ENCODE data around the gene MMS19. TPM values are rescaled to one million over a fixed set of nuclear protein-coding genes. Genes with fewer than 3 reads are reported as not detected.
A peak's percentile ranks its signal among the peaks of the same experiment; 100 is the strongest.

MMS19 gene
- total RNA-seq, 4 donors from 2014 or later, result 56.1 to 70.0 (median 65.0) TPM

DNA sequence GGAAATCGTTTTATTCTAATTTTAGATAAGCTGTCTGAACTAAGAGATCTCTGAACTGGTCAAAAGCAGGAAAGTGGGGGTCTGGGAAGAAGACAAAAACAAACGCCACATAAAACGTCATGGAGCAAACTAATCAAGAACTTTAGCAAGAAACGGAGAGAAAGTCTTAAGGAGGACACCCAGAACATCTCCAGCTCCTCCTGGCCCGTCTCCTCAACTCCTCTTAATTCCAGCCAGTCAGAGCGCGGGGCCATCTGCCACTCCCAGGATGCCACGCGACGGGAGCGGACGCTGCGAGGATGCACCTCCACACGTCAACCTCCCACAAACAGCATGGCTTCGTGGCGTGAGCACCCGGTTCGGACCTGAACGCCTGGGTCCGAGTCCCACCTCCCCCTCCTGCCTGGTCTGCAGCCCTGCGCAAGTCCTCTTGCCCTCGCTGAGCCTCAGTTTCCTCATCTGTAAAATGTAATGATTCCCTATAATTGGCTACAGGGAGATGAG, 598 bp downstream of the MMS19 start:
- Histone ChIP-seq H3K36me3 (no peaks in the 10 kb centered on the region), H3K4me1 (peaks cover 46% of the 10 kb centered on the region in 2 donors), H3K27ac (peak overlapping the region; percentile 94 to 100 (median 96)), H3K9me3 (no peaks in the 10 kb centered on the region), H3K27me3 (no peaks in the 10 kb centered on the region), H3K4me3 (peak overlapping the region; percentile 75 to 100 (median 88))
- DNase-seq (peak; percentile 83 to 88), ATAC-seq (peak; percentile 59 to 69)
- in situ Hi-C loops (cut with MboI; ENCODE audit: low sequenced_read_pairs in 4 of 4), result no loop called here
- intact Hi-C loops (cut with DNase I; ENCODE audit: low total_unique reads), result loop anchor here (2.0 to 5.0 kb wide), 5 partner anchors 45 to 1935 kb away; partner anchors contain the start of genes AVPI1, EXOSC1, GOT1 and PI4K2A
- TF ChIP-seq, protein P1, sequence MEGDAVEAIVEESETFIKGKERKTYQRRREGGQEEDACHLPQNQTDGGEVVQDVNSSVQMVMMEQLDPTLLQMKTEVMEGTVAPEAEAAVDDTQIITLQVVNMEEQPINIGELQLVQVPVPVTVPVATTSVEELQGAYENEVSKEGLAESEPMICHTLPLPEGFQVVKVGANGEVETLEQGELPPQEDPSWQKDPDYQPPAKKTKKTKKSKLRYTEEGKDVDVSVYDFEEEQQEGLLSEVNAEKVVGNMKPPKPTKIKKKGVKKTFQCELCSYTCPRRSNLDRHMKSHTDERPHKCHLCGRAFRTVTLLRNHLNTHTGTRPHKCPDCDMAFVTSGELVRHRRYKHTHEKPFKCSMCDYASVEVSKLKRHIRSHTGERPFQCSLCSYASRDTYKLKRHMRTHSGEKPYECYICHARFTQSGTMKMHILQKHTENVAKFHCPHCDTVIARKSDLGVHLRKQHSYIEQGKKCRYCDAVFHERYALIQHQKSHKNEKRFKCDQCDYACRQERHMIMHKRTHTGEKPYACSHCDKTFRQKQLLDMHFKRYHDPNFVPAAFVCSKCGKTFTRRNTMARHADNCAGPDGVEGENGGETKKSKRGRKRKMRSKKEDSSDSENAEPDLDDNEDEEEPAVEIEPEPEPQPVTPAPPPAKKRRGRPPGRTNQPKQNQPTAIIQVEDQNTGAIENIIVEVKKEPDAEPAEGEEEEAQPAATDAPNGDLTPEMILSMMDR (IDR thresholded peaks at IDR 0.05 in 4 of 5, conservative IDR thresholded peaks at IDR 0.05 in 1 of 5), result no peak
- TF ChIP-seq POLR2A (IDR thresholded peaks at IDR 0.05), result no peak

DNA sequence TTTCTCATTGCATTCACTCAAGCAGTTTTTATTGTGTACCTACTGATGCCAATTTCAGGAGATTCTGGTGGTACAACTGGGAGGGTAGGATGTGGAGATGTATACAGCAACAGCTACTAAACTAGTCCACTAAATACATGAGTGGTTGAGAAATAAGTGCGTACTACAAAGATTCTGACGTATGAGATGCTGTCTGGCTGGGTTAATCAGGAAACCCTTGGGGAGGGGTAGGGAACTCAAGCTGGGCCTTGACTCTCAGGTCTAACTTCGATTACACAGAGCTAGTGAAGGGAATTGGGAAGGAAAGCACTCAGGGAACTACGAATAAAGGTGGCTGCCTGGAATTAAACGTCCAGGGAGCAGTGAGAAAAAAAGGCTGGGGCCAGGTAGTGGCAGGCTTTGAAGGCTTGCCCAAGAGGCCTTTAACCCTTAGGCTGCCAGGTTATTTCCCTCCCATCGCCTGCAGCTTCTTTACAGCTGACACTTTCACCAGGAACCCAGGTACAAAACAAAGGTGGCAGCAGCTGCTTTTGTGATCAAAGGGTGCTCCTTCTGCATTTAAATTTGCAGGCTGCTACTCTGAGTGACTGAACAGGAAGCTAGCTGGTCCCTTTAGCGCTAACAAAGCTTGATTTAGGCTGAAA, 3.2 kb downstream of the MMS19 start:
- Histone ChIP-seq H3K27ac (peak overlapping the region; percentile 42 to 61 (median 57)), H3K4me3 (no peak overlapping the region), H3K36me3 (no peaks in the 10 kb centered on the region), H3K27me3 (no peaks in the 10 kb centered on the region), H3K4me1 (peaks cover 54% of the 10 kb centered on the region in 2 donors), H3K9me3 (no peaks in the 10 kb centered on the region)
- ATAC-seq (no peak), DNase-seq (no peak)
- TF ChIP-seq, protein P1 (IDR thresholded peaks at IDR 0.05 in 4 of 5, conservative IDR thresholded peaks at IDR 0.05 in 1 of 5), result no peak
- no peak for TF ChIP-seq POLR2A (IDR thresholded peaks at IDR 0.05)
- intact Hi-C loops (cut with DNase I; ENCODE audit: low total_unique reads), result loop anchor here (5.0 kb wide), 3 partner anchors 147 to 1937 kb away; partner anchors contain the start of genes AVPI1, GOT1 and PI4K2A
- in situ Hi-C loops (cut with MboI; ENCODE audit: low sequenced_read_pairs in 4 of 4), result no loop called here

DNA sequence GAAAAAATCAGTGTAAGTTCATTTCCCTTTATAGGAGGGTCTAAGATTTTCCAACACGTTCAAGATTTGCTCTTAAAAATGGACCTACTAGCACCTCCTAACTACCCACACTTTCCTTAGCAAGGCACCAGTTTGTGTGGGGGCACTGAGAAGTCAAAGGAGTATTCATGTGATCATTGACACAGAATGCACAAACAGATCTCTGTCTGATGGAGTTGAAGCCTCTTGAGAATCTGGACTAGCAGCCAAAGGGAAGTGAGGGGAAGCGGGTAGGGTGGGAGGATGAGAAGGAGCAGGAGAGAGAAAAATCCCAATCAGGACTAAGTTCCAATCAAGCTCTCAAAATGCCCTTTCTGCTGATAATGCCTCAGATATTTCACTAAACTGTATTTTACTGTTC, 4.1 kb downstream of the MMS19 start:
- TF ChIP-seq POLR2A (IDR thresholded peaks at IDR 0.05), result no peak
- TF ChIP-seq, protein P1 (IDR thresholded peaks at IDR 0.05 in 4 of 5, conservative IDR thresholded peaks at IDR 0.05 in 1 of 5), result no peak
- intact Hi-C loops (cut with DNase I; ENCODE audit: low total_unique reads) (no loop called here), in situ Hi-C loops (cut with MboI; ENCODE audit: low sequenced_read_pairs in 4 of 4) (no loop called here)
- no peaks in the 10 kb centered on the region for H3K27me3 ChIP-seq
- no peaks in the 10 kb centered on the region for H3K36me3 ChIP-seq
- peak overlapping the region; percentile 42 to 61 (median 57) for H3K27ac ChIP-seq
- no peak overlapping the region for H3K4me3 ChIP-seq
- no peak for DNase-seq
- peaks cover 57 to 59% of the 10 kb centered on the region in 2 donors for H3K4me1 ChIP-seq
- H3K9me3 ChIP-seq, result no peaks in the 10 kb centered on the region
- no peak for ATAC-seq

DNA sequence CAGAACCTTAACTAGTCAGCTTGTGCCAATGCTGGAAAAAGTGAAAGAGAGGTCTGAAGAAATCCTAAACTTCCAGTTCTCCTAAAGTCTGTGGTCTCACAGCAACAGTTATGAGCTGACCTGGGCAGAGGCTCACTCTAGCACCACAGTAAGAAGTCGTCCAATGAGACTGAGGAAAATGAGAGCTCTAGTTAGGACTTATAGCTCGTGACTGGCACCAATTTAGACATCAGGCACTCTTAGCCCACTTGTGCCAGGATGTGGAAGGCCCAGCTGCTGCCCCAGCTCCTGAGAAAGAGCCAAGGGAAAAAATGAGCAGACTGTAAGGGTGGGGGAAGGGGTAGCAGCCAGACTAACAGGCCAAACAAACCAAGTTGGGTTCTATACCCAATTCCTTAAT, 7.6 kb downstream of the MMS19 start:
- intact Hi-C loops (cut with DNase I; ENCODE audit: low total_unique reads), result no loop called here

More for the DNA sequence above, 7.6 kb downstream of the MMS19 start:
- Histone ChIP-seq H3K4me3 (no peak overlapping the region), H3K4me1 (peaks cover 54 to 57% of the 10 kb centered on the region in 2 donors), H3K9me3 (no peaks in the 10 kb centered on the region), H3K27ac (peak overlapping the region; percentile 78 to 87 (median 84)), H3K27me3 (no peaks in the 10 kb centered on the region), H3K36me3 (no peaks in the 10 kb centered on the region)
- peak; percentile 99 for ATAC-seq
- TF ChIP-seq POLR2A (IDR thresholded peaks at IDR 0.05), result no peak
- TF ChIP-seq, protein P1 (IDR thresholded peaks at IDR 0.05 in 4 of 5, conservative IDR thresholded peaks at IDR 0.05 in 1 of 5), result no peak
- DNase-seq, result peak; percentile 48 to 81
- in situ Hi-C loops (cut with MboI; ENCODE audit: low sequenced_read_pairs in 4 of 4), result no loop called here
